Body of pancreas (tissue), 4 donors: ENCODE measurements around the gene SSBP4.

Source experiments
- POLR2A ChIP-seq, 3 donors: fragments of 450-650 bp; IDR thresholded peaks; one replicate each; pipeline ENCODE4 v1.6.1; 2016; ENCODE audit warnings: antibody characterized with exemption in 3 of 3, mild to moderate bottlenecking in 2 of 3
- TF ChIP-seq, protein P1 (sequence below), 7 experiments: fragments of 450-650 bp in 4 of 7; fragments of 200-600 bp in 3 of 7; sonication (generic) in 3 of 7; IDR thresholded peaks; one replicate each; pipeline ENCODE4 v1.5.1; 2016 to 2019; ENCODE audit warnings: antibody characterized with exemption in 7 of 7

- TF ChIP-seq, protein P1, sequence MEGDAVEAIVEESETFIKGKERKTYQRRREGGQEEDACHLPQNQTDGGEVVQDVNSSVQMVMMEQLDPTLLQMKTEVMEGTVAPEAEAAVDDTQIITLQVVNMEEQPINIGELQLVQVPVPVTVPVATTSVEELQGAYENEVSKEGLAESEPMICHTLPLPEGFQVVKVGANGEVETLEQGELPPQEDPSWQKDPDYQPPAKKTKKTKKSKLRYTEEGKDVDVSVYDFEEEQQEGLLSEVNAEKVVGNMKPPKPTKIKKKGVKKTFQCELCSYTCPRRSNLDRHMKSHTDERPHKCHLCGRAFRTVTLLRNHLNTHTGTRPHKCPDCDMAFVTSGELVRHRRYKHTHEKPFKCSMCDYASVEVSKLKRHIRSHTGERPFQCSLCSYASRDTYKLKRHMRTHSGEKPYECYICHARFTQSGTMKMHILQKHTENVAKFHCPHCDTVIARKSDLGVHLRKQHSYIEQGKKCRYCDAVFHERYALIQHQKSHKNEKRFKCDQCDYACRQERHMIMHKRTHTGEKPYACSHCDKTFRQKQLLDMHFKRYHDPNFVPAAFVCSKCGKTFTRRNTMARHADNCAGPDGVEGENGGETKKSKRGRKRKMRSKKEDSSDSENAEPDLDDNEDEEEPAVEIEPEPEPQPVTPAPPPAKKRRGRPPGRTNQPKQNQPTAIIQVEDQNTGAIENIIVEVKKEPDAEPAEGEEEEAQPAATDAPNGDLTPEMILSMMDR (IDR thresholded peaks at IDR 0.05) = no peak
- no peak for TF ChIP-seq POLR2A (IDR thresholded peaks at IDR 0.05)
Observed at GRCh38 chr19:18421371-18421959, 2.3 kb downstream of the SSBP4 start.
